Sigmoid colon (tissue), 4 donors: Measurements from ENCODE around the gene CST6.

Source experiments
- EP300 ChIP-seq, 4 donors: sonication (generic); formaldehyde crosslinking; IDR thresholded peaks; one replicate each; pipeline ENCODE4 v1.6.1; 2017; ENCODE audit warnings: antibody characterized with exemption in 4 of 4
- POLR2A ChIP-seq, 2 donors: fragments of 450-650 bp; IDR thresholded peaks; one replicate each; pipeline ENCODE4 v1.6.1; 2016; ENCODE audit warnings: antibody characterized with exemption in 2 of 2, mild to moderate bottlenecking in 2 of 2, moderate library complexity in 2 of 2
- POLR2AphosphoS5 ChIP-seq, 4 donors: sonication (generic); formaldehyde crosslinking; IDR thresholded peaks; one replicate each; pipeline ENCODE4 v1.6.1; 2017; ENCODE audit warnings: antibody characterized with exemption in 4 of 4
- TF ChIP-seq, protein P1 (sequence below), 4 experiments: fragments of 450-650 bp in 3 of 4; fragments of 200-600 bp in 1 of 4; IDR thresholded peaks; one replicate each; pipeline ENCODE4 v1.5.1; 2016 to 2019; ENCODE audit warnings: antibody characterized with exemption in 4 of 4, mild to moderate bottlenecking in 3 of 4, moderate library complexity in 2 of 4

DNA sequence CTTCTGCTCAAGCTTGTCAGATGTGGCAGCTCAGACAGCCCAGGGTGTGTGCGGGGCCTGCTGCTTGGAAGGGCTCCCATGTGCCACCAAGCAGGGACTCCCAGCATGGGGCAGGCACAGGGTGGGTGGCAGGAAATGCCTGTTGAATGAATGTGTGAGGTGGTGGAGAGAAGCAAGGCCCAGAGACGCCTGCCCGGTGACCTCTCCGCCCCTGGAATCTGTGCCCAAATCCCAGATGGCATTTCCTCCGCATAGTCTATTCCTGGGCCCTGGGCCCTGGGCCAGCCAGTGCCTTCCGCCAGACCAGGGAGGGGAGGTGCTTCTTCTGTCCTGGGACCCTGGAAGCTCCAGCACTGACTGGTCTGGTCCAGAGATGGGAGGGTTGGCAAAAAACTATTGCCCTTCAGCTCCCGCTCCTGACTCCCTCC lies 3.7 kb downstream of the CST6 start:
- no peak for TF ChIP-seq POLR2AphosphoS5 (IDR thresholded peaks at IDR 0.05)
- TF ChIP-seq, protein P1, sequence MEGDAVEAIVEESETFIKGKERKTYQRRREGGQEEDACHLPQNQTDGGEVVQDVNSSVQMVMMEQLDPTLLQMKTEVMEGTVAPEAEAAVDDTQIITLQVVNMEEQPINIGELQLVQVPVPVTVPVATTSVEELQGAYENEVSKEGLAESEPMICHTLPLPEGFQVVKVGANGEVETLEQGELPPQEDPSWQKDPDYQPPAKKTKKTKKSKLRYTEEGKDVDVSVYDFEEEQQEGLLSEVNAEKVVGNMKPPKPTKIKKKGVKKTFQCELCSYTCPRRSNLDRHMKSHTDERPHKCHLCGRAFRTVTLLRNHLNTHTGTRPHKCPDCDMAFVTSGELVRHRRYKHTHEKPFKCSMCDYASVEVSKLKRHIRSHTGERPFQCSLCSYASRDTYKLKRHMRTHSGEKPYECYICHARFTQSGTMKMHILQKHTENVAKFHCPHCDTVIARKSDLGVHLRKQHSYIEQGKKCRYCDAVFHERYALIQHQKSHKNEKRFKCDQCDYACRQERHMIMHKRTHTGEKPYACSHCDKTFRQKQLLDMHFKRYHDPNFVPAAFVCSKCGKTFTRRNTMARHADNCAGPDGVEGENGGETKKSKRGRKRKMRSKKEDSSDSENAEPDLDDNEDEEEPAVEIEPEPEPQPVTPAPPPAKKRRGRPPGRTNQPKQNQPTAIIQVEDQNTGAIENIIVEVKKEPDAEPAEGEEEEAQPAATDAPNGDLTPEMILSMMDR (IDR thresholded peaks at IDR 0.05), result no peak
- TF ChIP-seq EP300 (IDR thresholded peaks at IDR 0.05), result no peak
- TF ChIP-seq POLR2A (IDR thresholded peaks at IDR 0.05), result no peak
